Muscle of arm (tissue), 14 donors: ENCODE results near the gene AGR3. TPM values are rescaled to one million over a fixed set of nuclear protein-coding genes. Genes with fewer than 3 reads are reported as not detected.
A peak's percentile ranks its signal among the peaks of the same experiment; 100 is the strongest.

Experiments used
- DNase-seq: peaks from one replicate; pipeline ENCODE4 v3.0.0-alpha.2; 2013
- long read RNA-seq, 11 donors: transcript quantifications; one replicate each; lab custom pipeline, GENCODE V29; 2026
- polyA plus RNA-seq, 12 donors: library from polyadenylated mRNA; unstranded; fragments of 120-200 nt; gene quantifications; one replicate each; pipeline ENCODE4 v1.2.1, GENCODE V29; 2013; ENCODE audit not compliant: insufficient read length in 12 of 12

Gene AGR3
- 10 to 100 TPM in 1 of 12 donors, 1 to 10 TPM in 1, under 1 TPM in 2, not detected in 8; 0.30 to 61.6 (median 1.1) TPM for polyA plus RNA-seq
- long read RNA-seq, donor 1, transcript AGR3-201 (8 exons, 749 nt) = major isoform, 150 of 566 reads
- long read RNA-seq, donor 1, partial matches to known transcripts = 380 of 566 reads
- long read RNA-seq, donor 1, other reads (novel, unspliced or antisense) = 31 of 566 reads
- long read RNA-seq, donor 2 = 0 reads
- long read RNA-seq, donor 3 = 0 reads
- long read RNA-seq, donor 4 = 0 reads
- long read RNA-seq, donor 5 = 0 reads
- long read RNA-seq, donor 6 = 0 reads
- long read RNA-seq, donor 7 = 0 reads
- long read RNA-seq, donor 8, partial matches to known transcripts = 0 of 1 reads
- long read RNA-seq, donor 8, other reads (novel, unspliced or antisense) = 0 of 1 reads
- long read RNA-seq, donor 9 = 0 reads
- long read RNA-seq, donor 10 = 0 reads
- long read RNA-seq, donor 11 = 0 reads

DNA sequence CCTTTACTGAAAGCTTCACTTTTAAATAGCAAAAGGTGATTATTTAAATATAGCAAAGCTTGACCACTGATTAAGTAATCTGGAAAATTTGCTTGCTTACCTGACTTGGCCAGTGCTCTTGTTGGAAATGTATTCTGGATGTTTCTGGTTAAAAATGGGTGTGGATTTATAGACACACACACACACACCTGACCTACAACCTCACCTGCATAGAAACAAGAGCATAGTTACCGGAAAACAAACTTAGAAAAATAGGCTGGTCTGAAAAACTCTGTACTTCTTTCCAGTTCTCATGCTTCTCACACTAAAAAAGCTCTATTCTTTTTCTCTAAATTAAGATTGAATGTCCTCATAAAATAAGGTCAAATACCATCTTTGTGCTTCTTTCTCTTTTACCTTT, at the start of gene AGR3:
Gene AGR3, minus strand, starts transcription at position 140 of the 400 bp plus-strand sequence. CDS start 3,365 bp downstream, outside the sequence.
- DNase-seq = no peak

DNA sequence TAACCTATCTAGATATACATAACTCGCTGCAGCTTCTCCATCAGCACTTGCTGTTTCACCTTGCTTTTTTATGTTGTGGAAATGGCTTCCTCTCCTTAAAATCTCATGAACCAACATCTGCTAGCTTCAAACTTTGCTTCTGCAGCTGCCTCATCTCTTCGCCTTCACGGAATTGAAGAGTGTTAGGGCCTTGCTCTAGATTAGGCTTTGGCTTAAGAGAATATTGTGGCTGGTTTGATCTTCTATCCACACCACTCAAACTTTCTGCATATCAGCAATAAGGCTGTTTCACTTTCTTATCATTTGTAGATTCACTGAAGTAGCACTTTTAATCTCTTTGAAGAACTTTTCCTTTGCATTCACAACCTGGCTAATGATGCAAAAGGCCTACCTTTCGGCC, 49.2 kb upstream of the AGR3 start:
- DNase-seq = no peak

DNA sequence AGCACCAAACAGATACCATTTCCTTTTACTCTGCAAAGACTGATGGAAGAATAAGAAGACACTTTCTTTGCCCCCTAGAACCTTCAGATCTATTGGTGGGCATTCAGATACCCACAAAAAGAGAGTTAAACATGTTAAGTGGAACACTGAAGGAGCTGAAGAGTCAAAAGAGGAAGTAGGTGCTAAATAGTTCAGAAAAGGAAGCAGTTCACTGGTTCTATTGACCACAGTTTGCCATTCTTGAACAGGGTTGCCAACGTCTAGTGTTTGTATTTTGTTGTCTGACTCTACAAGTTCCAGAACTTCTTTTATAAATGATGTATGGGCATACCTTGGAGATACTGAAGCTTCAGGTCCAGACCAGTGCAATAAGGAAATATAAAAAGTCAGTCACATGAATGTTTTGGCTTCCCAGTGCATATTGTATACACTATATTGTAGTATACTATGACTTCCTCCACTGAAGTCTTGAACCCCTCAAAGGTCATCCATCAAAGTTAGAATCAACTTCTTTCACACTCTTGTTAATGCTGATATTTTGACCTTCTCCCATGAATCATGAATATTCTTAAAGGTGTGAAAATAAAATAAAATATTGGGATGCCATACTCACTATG, 47.5 kb upstream of the AGR3 start:
- DNase-seq = no peak

DNA sequence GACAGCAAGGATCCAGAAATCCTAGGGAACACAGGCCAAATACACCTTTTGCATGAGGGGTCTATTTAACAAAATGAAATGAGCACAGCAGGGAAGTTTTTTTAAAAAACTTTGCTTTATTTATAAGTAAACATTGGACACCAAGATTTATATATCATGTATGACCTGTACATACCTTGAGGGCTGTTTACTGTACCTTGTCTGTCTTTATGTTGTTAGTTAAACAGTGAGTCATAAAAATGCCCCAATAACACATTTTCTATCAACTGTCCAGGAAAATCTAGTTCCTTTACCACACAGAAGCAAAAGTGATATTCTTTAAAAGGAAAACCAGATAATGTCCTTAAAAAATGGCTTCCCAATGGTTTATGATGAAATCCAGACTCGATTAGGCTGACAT, 45.1 kb upstream of the AGR3 start:
- no peak for DNase-seq

GRCh38 chr7:16926283-16926682, 44.5 kb upstream of the AGR3 start:
- DNase-seq = no peak

DNA sequence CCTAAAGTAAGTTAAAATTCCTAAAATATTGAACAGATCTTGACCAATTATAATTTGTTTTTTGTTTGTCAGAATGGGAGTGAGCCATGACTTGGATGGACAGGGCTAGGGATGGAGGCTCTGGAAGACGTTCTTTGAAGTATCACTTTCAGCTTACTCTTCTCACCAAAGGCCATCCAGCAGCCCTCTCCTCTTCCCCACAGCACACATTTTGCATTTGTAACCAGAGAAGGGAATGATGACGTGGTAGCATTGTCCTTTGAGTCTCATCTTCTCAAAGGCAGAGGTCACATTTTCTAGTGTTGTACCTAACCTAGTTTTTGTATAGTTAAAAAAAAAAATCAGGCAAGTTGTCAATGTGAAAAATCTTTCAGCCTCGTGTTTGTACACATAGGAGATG, 43.8 kb upstream of the AGR3 start:
- no peak for DNase-seq

DNA sequence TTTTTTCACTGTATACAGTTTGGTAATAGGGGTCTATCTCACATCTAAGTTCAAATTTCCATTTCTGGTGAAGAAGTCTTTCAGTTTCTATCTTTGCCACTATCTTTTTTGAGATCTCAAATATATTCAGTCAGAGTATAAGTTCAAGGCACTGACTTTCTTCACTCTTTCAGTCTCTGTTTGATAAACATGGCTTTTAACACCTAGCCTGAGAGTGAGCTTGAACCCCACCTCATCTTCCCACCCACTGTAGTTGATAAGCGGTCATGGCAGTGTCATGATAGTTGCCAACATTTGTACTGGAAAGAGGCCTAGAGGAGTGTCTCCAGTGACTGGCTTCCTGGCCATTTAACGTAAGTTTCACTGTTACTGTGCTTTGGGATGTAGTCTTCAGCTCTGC, 41.2 kb upstream of the AGR3 start:
- DNase-seq = no peak

DNA sequence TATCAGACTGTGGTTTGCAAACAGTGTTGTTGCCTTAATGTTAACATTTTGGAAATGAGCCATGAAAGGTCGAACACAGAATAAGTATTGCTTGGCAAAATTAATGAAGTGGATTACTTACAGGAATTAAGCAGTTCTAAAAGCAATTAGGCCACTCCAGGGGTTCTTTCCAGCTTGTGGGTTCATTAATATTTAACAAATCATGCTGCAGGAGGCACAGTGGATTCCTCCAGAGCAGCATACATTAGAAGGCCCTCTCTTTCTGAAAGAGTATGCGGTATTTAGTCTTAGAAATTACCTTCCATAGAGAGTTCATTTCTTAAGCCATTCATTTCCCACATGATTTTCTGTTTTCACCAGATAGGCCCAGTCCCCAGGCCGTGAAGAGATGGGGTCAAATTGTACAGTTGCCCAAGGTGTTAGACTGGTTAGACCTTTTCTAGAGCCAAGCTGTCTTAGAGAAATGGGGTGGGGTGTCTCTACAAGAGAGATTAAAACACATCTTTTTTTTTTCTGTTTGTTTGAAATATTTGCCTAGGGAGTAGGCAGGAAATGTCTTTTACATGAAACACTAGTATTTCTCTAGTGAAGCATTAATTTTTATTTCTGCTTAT, 40.0 kb upstream of the AGR3 start:
- no peak for DNase-seq

- DNase-seq = no peak
Measured at GRCh38 chr7:16921151-16921550, 39.4 kb upstream of the AGR3 start.

GRCh38 chr7:16919440-16919839, 37.7 kb upstream of the AGR3 start:
- no peak for DNase-seq

GRCh38 chr7:16918288-16918895, 36.6 kb upstream of the AGR3 start:
- DNase-seq = peak; percentile 55

GRCh38 chr7:16916738-16917137, 35.0 kb upstream of the AGR3 start:
- no peak for DNase-seq

DNA sequence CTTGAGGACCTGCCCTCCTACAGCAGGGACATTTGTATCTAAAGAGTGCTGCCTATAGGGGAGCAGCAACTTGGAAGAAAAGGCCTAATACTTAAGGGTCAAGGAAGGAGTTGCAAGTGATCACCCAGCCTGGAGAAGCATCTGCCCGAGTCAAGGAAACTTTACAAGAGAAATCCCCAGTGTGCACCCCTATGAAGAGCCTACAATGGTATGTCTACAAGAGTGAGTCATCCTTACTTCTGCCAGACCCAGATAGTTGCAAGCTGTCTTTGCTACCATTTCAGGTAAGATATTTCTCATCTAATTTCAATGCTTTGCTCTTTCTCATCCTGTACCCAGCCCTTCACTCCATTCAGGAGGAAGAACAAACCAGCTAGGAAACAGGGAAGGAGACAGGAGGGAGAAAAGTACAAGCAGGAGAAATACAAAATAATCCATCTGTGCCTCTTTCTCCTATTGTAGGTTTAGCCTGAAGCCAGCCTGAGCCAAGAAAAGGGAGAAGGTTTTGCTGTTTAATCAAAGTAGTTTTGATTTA, 34.4 kb upstream of the AGR3 start:
- no peak for DNase-seq

DNA sequence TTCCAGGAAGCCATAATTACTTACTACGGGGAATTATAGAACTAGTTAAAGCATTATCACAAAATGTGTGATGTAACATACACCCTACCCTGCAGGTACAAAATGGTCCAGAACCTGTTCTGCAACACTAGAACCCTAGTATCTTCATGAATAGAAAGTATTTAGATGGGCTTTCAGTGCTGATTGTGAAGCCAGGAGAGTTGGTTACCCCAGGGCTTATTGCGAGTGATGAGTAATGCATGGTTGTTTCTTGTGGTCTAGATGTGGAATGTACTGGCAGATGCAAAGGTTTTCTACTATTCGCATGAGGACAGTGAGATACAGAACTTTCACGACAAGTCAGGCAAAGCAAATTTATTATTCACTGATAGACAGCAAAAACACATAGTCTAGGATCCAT, 33.6 kb upstream of the AGR3 start:
- no peak for DNase-seq

GRCh38 chr7:16914771-16915170, 33.0 kb upstream of the AGR3 start:
- no peak for DNase-seq

- DNase-seq = no peak
Measured at GRCh38 chr7:16913643-16914042, 31.9 kb upstream of the AGR3 start.

DNA sequence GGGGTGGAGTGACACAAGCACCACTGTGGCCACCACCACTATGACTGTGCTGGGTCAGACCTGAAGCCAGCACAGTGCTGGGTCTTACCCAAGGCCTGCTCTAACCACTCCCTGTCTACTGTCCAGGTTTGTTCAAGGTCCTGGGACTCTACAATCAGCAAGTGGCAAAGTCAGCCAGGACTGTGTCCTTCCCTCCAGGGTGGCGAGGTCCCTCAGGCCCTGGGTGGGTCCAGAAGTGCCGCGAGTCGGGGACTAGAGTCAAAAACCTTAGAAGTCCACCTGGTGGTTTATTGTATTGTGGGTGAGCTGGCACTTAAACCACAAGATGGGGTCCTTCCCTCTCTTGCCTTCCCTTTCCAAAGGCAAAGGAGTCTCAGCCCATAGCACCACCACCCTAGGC, 30.8 kb upstream of the AGR3 start:
- DNase-seq = no peak

- DNase-seq = no peak
Measured at GRCh38 chr7:16908561-16908960, 26.8 kb upstream of the AGR3 start.

DNA sequence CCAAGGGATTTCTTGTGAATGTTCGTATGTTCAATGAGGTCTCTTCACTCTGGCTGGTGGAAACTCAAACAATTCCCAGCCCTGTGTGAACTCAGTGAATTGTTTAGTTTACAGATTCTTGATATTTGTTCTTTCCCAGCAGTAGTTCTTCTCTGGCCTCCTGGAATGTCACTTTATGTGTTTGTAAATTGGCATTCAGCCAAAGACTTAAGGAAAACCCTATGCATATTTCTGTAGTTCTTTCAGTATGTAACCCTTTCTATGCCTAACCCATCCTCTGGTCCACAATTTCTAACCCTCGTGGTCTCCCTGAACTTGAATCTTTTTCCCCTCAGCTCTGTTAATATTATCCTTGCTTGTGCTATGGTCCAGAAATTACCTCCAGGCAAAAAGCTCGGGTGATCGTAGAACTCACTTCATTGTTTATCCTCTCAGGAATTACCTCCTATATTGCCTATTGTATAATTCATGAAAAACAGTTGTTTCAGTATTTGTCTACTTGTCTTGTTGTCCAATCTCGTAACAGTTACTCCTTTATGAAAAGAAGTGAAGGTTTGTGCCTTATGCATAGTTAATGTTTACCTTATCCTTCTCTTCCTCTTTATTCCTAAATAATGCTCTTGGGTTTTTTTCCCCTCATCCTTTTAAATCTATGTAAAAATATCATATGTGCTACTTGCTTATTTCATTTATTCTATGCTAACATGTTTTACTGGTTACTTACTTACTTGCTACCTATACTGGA, 23.7 kb upstream of the AGR3 start:
- DNase-seq = no peak

- no peak for DNase-seq
Measured at GRCh38 chr7:16904076-16904475, 22.3 kb upstream of the AGR3 start.

DNA sequence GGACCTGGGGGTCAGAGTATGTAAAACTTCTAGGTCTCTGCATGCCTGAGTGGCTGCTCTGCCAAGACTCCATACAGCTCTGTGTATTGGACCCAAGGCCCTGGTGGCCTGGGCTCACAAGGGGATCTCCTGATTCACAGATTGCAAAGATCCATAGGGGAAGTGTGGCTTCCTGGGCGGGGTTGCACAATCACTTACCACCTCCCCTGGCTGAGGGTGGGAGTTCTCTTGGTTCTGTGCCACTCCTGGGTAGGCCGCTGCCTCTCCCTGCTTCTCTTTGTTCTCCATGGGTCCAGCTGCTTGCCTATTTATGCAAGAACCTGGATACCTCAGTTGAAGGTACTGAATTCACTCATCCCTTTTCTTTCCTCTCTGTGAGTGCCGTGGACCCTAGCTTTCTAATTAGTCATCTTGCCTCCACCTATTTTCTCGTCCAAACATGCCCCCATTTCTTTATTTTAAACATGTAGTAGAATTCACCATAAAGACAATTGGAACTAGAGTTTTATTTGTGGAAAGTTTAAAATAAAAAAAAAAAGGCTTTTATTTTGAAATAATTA, 18.5 kb upstream of the AGR3 start:
- DNase-seq = no peak
